ENCODE data around the gene SLC38A10. TPM values are rescaled to one million over a fixed set of nuclear protein-coding genes. Genes with fewer than 3 reads are reported as not detected.
A peak's percentile ranks its signal among the peaks of the same experiment; 100 is the strongest.

SLC38A10 gene
- total and polyA plus RNA-seq, 2 of the 13 experiments (the other 11 are each of a cell fraction or from before 2014, with no cell fraction given): 23.4 to 55.8 TPM

- TF ChIP-seq ZNF142 (CRISPR knock-in tag; IDR thresholded peaks at IDR 0.05): no peak
- TF ChIP-seq, protein P1, sequence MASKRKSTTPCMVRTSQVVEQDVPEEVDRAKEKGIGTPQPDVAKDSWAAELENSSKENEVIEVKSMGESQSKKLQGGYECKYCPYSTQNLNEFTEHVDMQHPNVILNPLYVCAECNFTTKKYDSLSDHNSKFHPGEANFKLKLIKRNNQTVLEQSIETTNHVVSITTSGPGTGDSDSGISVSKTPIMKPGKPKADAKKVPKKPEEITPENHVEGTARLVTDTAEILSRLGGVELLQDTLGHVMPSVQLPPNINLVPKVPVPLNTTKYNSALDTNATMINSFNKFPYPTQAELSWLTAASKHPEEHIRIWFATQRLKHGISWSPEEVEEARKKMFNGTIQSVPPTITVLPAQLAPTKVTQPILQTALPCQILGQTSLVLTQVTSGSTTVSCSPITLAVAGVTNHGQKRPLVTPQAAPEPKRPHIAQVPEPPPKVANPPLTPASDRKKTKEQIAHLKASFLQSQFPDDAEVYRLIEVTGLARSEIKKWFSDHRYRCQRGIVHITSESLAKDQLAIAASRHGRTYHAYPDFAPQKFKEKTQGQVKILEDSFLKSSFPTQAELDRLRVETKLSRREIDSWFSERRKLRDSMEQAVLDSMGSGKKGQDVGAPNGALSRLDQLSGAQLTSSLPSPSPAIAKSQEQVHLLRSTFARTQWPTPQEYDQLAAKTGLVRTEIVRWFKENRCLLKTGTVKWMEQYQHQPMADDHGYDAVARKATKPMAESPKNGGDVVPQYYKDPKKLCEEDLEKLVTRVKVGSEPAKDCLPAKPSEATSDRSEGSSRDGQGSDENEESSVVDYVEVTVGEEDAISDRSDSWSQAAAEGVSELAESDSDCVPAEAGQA (IDR thresholded peaks at IDR 0.05; ENCODE audit: low read depth): 0 out of 2 replicates have a peak, but pooled peaks have one; percentile 28
- TF ChIP-seq, protein P1 (CRISPR knock-in tag; IDR thresholded peaks at IDR 0.05; ENCODE audit: borderline replicate concordance): no peak
- TF ChIP-seq, protein P2, sequence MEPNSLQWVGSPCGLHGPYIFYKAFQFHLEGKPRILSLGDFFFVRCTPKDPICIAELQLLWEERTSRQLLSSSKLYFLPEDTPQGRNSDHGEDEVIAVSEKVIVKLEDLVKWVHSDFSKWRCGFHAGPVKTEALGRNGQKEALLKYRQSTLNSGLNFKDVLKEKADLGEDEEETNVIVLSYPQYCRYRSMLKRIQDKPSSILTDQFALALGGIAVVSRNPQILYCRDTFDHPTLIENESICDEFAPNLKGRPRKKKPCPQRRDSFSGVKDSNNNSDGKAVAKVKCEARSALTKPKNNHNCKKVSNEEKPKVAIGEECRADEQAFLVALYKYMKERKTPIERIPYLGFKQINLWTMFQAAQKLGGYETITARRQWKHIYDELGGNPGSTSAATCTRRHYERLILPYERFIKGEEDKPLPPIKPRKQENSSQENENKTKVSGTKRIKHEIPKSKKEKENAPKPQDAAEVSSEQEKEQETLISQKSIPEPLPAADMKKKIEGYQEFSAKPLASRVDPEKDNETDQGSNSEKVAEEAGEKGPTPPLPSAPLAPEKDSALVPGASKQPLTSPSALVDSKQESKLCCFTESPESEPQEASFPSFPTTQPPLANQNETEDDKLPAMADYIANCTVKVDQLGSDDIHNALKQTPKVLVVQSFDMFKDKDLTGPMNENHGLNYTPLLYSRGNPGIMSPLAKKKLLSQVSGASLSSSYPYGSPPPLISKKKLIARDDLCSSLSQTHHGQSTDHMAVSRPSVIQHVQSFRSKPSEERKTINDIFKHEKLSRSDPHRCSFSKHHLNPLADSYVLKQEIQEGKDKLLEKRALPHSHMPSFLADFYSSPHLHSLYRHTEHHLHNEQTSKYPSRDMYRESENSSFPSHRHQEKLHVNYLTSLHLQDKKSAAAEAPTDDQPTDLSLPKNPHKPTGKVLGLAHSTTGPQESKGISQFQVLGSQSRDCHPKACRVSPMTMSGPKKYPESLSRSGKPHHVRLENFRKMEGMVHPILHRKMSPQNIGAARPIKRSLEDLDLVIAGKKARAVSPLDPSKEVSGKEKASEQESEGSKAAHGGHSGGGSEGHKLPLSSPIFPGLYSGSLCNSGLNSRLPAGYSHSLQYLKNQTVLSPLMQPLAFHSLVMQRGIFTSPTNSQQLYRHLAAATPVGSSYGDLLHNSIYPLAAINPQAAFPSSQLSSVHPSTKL (CRISPR knock-in tag; IDR thresholded peaks at IDR 0.05): peak; percentile 34
- peak; percentile 51 for TF ChIP-seq ZEB1 (IDR thresholded peaks at IDR 0.05; ENCODE audit: insufficient replicate concordance, low read depth)
- TF ChIP-seq PATZ1 (CRISPR knock-in tag; IDR thresholded peaks at IDR 0.05): peak; percentile 72
- TF ChIP-seq FOXP1 (IDR thresholded peaks at IDR 0.05): no peak
- peak; percentile 39; the same call in 1 of the 2 replicates for TF ChIP-seq FOXP1 (CRISPR knock-in tag; IDR thresholded peaks at IDR 0.05)
- TF ChIP-seq ZSCAN20 (CRISPR knock-in tag; IDR thresholded peaks at IDR 0.05; ENCODE audit: borderline replicate concordance): no peak
Measured at GRCh38 chr17:81339191-81339533, 44.1 kb upstream of the SLC38A10 start (continued).

Data from HepG2 (cell line).